ENCODE results near the gene PTPRC.
"Not testable (repeated sequence)": the region's sequence is repeated elsewhere in the genome, so short reads cannot be mapped to it uniquely, and the experiment has no call there.

Gene PTPRC

GRCh38 chr1:198638894-198639635, at the start of gene PTPRC:
Gene PTPRC, plus strand, starts transcription at chr1:198639040. Its CDS starts 229 bp downstream, at chr1:198639269.
- no peak for DNase-seq (ENCODE audit: low read depth in 3 of 3)

- no peak for DNase-seq (ENCODE audit: low read depth in 3 of 3)
These were observed 48.4 kb upstream of the PTPRC start for GRCh38 chr1:198590454-198590853.

GRCh38 chr1:198595765-198596164, 43.1 kb upstream of the PTPRC start:
- DNase-seq (ENCODE audit: low read depth in 3 of 3) = no peak

GRCh38 chr1:198597690-198598430, 41.0 kb upstream of the PTPRC start:
- no peak for DNase-seq (ENCODE audit: low read depth in 3 of 3)

GRCh38 chr1:198598796-198599321, 40.0 kb upstream of the PTPRC start:
- no peak for DNase-seq (ENCODE audit: low read depth in 3 of 3)

- DNase-seq (ENCODE audit: low read depth in 3 of 3) = no peak
These were observed 39.1 kb upstream of the PTPRC start for GRCh38 chr1:198599749-198600148.

- DNase-seq (ENCODE audit: low read depth in 3 of 3) = no peak
These were observed 37.9 kb upstream of the PTPRC start for GRCh38 chr1:198600906-198601305.

GRCh38 chr1:198601310-198601709, 37.5 kb upstream of the PTPRC start:
- DNase-seq (ENCODE audit: low read depth in 3 of 3) = not testable (repeated sequence)

GRCh38 chr1:198601936-198602889, 36.6 kb upstream of the PTPRC start:
- DNase-seq (ENCODE audit: low read depth in 3 of 3) = peak in 1 of 3 donors; percentile 33

- DNase-seq (ENCODE audit: low read depth in 3 of 3) = no peak
These were observed 33.9 kb upstream of the PTPRC start for GRCh38 chr1:198604975-198605374.

GRCh38 chr1:198605406-198605805, 33.4 kb upstream of the PTPRC start:
- DNase-seq (ENCODE audit: low read depth in 3 of 3) = no peak

GRCh38 chr1:198606020-198606438, 32.8 kb upstream of the PTPRC start:
- no peak for DNase-seq (ENCODE audit: low read depth in 3 of 3)

GRCh38 chr1:198607714-198608113, 31.1 kb upstream of the PTPRC start:
- DNase-seq (ENCODE audit: low read depth in 3 of 3) = no peak

GRCh38 chr1:198610362-198610761, 28.5 kb upstream of the PTPRC start:
- no peak for DNase-seq (ENCODE audit: low read depth in 3 of 3)

- no peak for DNase-seq (ENCODE audit: low read depth in 3 of 3)
These were observed 27.6 kb upstream of the PTPRC start for GRCh38 chr1:198611219-198611618.

- no peak for DNase-seq (ENCODE audit: low read depth in 3 of 3)
These were observed 26.2 kb upstream of the PTPRC start for GRCh38 chr1:198612471-198613260.

GRCh38 chr1:198617406-198617805, 21.4 kb upstream of the PTPRC start:
- DNase-seq (ENCODE audit: low read depth in 3 of 3) = no peak

GRCh38 chr1:198619375-198620140, 19.3 kb upstream of the PTPRC start:
- DNase-seq (ENCODE audit: low read depth in 3 of 3) = no peak

- no peak for DNase-seq (ENCODE audit: low read depth in 3 of 3)
These were observed 18.6 kb upstream of the PTPRC start for GRCh38 chr1:198620218-198620617.
